AG04449 (cell line): ENCODE results near the gene MIOS.

Experiments used
- CTCF ChIA-PET: fragments of 350-600 bp; formaldehyde crosslinking; extraction: SDS; loops from one replicate; lab custom pipeline; 2021; ENCODE audit warnings: antibody characterized with exemption; lab: Yijun Ruan, JAX
- POLR2A ChIA-PET: fragments of 400-600, 350-600 bp; formaldehyde crosslinking; extraction: SDS; loops from one replicate; lab custom pipeline; 2020; ENCODE audit warnings: antibody characterized with exemption, inconsistent platforms; lab: Yijun Ruan, JAX
- DNase-seq: peaks from one replicate; pipeline ENCODE4 v3.0.0-alpha.2; 2010; ENCODE audit warnings: low read depth, low spot score
- H3K4me3 ChIP-seq: 2 replicates; pipeline ENCODE4 v1.5.1; 2011; ENCODE audit warnings: low read depth, mild to moderate bottlenecking, control low read depth, low read length
- CTCF ChIP-seq: IDR thresholded peaks from one replicate; pipeline ENCODE4 v1.5.1; 2011; ENCODE audit warnings: mild to moderate bottlenecking, moderate library complexity, low read length, control low read depth, inconsistent platforms; ENCODE audit not compliant: insufficient read depth; ENCODE audit errors: missing control alignments

The MIOS gene

GRCh38 chr7:7565018-7565680 lies 1.5 kb upstream of the MIOS start:
- CTCF ChIA-PET: interaction anchor here (0.8 to 1.4 kb wide), 3 partner anchors 10 to 144 kb away, joined by 3 read pairs; no protein-coding TSS in a partner anchor
- no peak for TF ChIP-seq CTCF
- DNase-seq: no peak
- POLR2A ChIA-PET: interaction anchor here (0.5 kb wide), 1 partner anchor 466 kb away, joined by 3 read pairs; no protein-coding TSS in a partner anchor
- H3K4me3 ChIP-seq: no peak overlapping the region

DNA sequence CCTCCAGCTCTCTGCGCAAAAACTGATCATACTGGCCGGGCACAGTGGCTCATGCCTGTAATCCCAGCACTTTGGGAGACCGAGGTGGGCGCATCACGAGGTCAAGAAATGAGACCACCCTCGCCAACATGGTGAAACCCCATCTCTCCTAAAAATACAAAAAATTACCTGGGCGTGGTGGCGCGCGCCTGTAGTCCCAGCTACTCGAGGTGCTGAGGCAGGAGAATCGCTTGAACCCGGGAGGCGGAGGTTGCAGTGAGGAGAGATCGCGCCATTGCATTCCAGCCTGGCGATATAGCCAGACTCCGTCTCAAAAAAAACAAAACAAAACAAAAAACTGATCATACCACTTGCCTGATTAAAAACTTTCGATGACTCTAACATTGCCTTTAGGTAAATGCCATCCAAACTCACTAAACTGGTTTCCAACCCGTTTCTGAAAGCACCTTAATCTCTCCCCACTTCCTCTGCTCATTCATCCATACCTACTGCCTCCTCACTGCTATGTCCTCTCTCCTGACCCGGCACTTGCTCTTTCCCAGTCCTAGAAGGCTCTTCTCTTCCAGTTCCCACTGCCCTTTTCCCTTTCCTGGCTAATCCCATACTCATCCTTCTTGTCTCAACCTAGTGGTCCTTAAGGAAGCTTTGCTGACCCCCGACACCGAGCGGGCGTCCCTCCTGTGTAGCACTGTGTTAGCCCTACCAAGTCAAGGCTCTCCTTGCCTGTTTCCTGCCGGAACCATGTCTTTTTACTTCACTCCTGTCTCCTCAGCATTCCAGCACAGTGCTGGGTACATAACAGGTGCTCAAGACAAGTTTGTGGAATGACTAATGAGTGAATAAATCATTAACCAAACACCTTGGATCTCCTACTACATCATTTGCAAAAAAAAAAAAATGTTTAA lies 686 bp upstream of the MIOS start:
- no peak for TF ChIP-seq CTCF

DNA sequence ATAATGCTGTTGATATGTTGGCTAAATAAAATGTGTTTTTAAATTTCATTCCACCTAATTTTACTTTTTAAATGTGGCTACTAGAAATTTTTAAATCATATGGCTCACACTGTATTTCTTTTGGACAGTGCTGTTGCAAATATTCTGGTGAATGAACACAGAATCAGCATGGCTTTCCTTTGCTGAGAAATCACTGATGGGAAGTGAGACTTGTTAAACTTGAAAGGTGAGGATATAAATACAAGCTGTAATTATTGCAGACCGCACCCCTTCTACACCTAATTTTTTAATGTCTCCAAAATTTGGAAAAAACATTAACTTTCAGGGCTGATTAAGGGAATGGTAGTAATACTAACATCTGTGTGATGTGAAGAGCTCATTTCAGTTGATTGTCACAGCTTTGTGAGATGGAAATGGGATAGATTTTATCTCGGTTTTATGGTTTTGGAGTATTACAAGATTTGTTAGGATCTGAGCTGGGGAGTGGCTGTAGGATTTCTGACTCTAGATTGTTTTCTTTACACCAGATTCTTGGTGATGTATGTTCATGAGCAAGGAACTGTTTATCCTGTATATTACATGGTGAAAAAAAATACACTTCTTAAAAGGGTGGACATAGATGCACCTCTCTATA lies 1.3 kb downstream of the MIOS start:
- no peak for DNase-seq
- ChIA-PET CTCF (no interaction called here), POLR2A (no interaction called here)
- no peak for TF ChIP-seq CTCF
- H3K4me3 ChIP-seq: peak overlapping the region; percentile 73

More for the DNA sequence above, 686 bp upstream of the MIOS start:
- ChIA-PET CTCF (interaction anchor here (0.8 kb wide), 1 partner anchor 145 kb away, joined by 3 read pairs; no protein-coding TSS in a partner anchor), POLR2A (no interaction called here)
- peak overlapping the region; percentile 73 for H3K4me3 ChIP-seq
- no peak for DNase-seq

DNA sequence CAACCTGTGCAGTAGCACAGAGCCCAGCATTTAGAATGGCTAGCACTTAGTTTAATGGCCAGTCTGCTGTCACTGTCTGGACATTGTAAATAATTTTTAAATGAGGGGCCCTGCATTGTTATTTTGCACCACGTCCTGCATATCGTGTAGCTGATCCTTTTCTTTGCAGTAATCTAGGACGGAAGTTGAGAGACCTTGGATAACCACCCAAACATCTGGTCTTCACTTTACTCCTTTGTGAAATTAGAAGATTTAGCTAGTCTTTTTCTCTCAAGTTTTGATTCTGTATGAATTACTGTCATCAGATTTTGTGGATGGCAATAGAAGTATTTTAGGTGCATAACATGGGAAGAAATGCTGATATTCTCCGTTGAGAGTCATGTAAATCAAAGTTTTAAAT lies 1.9 kb downstream of the MIOS start:
- H3K4me3 ChIP-seq: peak overlapping the region; percentile 73
- DNase-seq: no peak
- ChIA-PET CTCF (no interaction called here), POLR2A (no interaction called here)
- TF ChIP-seq CTCF: no peak

DNA sequence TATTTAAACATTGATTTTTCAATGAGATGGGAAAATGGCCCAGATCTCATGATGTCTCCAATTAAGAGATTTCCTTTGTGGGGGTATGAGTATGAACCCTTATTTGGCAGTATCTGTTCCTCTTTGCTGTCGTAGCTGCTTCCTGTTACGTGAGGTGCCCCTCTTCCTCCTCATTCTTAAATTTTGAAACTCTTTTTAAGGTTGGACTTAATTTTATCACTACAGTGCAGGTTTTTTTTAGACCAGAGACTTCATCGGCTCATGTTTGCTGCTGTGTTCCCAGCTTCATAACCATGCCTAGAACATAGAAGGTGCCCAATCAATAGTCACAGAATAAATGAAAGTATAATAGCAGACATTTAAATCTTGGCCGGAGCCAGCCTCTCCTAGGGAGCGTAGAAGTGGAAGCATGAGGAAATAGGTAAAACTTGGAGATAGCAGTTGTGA lies 2.4 kb downstream of the MIOS start:
- ChIA-PET CTCF (no interaction called here), POLR2A (no interaction called here)
- peak overlapping the region; percentile 9 for H3K4me3 ChIP-seq
- DNase-seq: no peak
- no peak for TF ChIP-seq CTCF
